Activated CD8-positive, alpha-beta T cell treated with anti-CD3 and anti-CD28 coated beads for 36 hours (primary cell): ENCODE measurements around the gene CYP3A4. TPM values are rescaled to one million over a fixed set of nuclear protein-coding genes. Genes with fewer than 3 reads are reported as not detected.

Experiments
- ATAC-seq: fragments of 200-7000 bp; cut with Tn5 transposase; one replicate; pipeline ENCODE4 v1.10.0; 2021; ENCODE audit warnings: mild to moderate bottlenecking, moderate library complexity
- CTCF ChIA-PET: fragments of 350-600 bp; sonication (Branson Sonifier 250); formaldehyde crosslinking; loops from one replicate; lab custom pipeline; 2021; ENCODE audit warnings: antibody characterized with exemption; lab: Charles Lee
- POLR2A ChIA-PET: fragments of 350-600 bp; sonication (Branson Sonifier 250); formaldehyde crosslinking; loops from one replicate; lab custom pipeline; 2021; ENCODE audit warnings: antibody characterized with exemption; lab: Charles Lee
- DNase-seq: peaks from one replicate; pipeline ENCODE4 v3.0.0-alpha.2; 2020
- H3K27ac Mint-ChIP-seq: one replicate; pipeline ENCODE4 v1.8.0; 2021; ENCODE audit warnings: mild to moderate bottlenecking, mixed read lengths
- H3K27me3 Mint-ChIP-seq: one replicate; pipeline ENCODE4 v1.8.0; 2021; ENCODE audit warnings: mixed read lengths
- H3K36me3 Mint-ChIP-seq: one replicate; pipeline ENCODE4 v1.8.0; 2021; ENCODE audit warnings: low read depth, mixed read lengths
- H3K4me1 Mint-ChIP-seq: one replicate; pipeline ENCODE4 v1.8.0; 2021; ENCODE audit warnings: low read depth, mixed read lengths
- H3K4me3 Mint-ChIP-seq: one replicate; pipeline ENCODE4 v1.8.0; 2021; ENCODE audit warnings: mild to moderate bottlenecking, moderate library complexity, mixed read lengths
- H3K9me3 Mint-ChIP-seq: one replicate; pipeline ENCODE4 v1.8.0; 2021; ENCODE audit warnings: mixed read lengths
- intact Hi-C: fragments of 100-400 bp; cut with micrococcal nuclease; formaldehyde crosslinking; loops from one replicate; pipeline ENCODE4 v1.10.0; 2022
- total RNA-seq, 2 experiments: library from RNA; stranded (reverse); gene quantifications; one replicate each; pipeline ENCODE4 v1.2.3, GENCODE V29; 2021
- TF ChIP-seq, protein P1 (sequence below): fragments of 200-600 bp; IDR thresholded peaks from one replicate; pipeline ENCODE4 v1.8.0; 2022; ENCODE audit warnings: antibody characterized with exemption, mild to moderate bottlenecking

CYP3A4 gene
- total RNA-seq, 2 experiments from 2014 or later, result not detected

DNA sequence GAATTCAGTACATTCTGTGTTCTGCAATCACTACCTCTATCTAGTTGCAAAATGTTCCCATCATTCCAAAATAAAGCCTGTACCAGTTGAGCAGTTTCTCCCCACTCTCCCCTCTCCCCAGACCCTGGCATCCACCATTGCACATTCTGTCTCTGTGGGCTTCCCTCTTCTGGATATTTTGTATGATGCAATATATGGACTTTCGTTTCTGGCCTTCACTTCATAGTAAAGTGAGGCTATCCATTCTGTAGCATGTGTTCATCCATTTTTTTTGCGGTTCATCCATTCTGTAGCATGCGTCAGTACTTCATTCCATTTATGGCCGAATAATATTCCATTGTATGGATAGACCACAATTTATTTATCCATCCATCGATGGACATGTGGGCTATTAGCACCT lies 9.5 kb upstream of the CYP3A4 start:
- Mint-ChIP-seq H3K9me3 (peaks cover 5% of the 10 kb centered on the region), H3K4me3 (no peak overlapping the region), H3K36me3 (peaks cover 8% of the 10 kb centered on the region), H3K27ac (no peak overlapping the region), H3K4me1 (peaks cover 18% of the 10 kb centered on the region), H3K27me3 (peaks cover 6% of the 10 kb centered on the region)
- intact Hi-C loops, result no loop called here
- no peak for ATAC-seq
- TF ChIP-seq, protein P1, sequence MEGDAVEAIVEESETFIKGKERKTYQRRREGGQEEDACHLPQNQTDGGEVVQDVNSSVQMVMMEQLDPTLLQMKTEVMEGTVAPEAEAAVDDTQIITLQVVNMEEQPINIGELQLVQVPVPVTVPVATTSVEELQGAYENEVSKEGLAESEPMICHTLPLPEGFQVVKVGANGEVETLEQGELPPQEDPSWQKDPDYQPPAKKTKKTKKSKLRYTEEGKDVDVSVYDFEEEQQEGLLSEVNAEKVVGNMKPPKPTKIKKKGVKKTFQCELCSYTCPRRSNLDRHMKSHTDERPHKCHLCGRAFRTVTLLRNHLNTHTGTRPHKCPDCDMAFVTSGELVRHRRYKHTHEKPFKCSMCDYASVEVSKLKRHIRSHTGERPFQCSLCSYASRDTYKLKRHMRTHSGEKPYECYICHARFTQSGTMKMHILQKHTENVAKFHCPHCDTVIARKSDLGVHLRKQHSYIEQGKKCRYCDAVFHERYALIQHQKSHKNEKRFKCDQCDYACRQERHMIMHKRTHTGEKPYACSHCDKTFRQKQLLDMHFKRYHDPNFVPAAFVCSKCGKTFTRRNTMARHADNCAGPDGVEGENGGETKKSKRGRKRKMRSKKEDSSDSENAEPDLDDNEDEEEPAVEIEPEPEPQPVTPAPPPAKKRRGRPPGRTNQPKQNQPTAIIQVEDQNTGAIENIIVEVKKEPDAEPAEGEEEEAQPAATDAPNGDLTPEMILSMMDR, result no peak
- ChIA-PET POLR2A (no interaction called here), CTCF (no interaction called here)
- no peak for DNase-seq

DNA sequence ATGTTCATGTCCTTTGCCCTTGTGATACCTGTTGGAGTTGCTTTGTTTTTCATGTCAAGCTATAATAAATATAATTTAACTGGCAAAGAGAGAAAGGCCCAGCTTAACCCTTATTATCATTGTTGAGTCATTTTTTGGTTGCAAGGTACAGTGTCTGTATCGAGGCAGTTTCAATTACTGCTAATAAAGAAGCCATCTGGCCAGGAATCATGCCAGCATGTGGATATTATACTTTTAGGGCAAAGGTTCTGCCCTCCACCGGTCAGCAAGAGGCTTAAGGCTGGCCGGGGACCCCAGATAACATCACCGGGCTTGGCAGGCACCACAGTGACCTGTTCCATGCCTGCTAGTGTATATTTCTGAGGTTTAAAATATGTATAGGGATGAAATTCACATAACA lies 9.0 kb upstream of the CYP3A4 start:
- Mint-ChIP-seq H3K4me3 (no peak overlapping the region), H3K27me3 (peaks cover 6% of the 10 kb centered on the region), H3K36me3 (peaks cover 8% of the 10 kb centered on the region), H3K9me3 (peaks cover 5% of the 10 kb centered on the region), H3K27ac (no peak overlapping the region), H3K4me1 (peaks cover 23% of the 10 kb centered on the region)
- ATAC-seq, result no peak
- CTCF ChIA-PET, result no interaction called here
- TF ChIP-seq, protein P1, result no peak
- DNase-seq, result no peak
- POLR2A ChIA-PET, result no interaction called here
- intact Hi-C loops, result no loop called here

DNA sequence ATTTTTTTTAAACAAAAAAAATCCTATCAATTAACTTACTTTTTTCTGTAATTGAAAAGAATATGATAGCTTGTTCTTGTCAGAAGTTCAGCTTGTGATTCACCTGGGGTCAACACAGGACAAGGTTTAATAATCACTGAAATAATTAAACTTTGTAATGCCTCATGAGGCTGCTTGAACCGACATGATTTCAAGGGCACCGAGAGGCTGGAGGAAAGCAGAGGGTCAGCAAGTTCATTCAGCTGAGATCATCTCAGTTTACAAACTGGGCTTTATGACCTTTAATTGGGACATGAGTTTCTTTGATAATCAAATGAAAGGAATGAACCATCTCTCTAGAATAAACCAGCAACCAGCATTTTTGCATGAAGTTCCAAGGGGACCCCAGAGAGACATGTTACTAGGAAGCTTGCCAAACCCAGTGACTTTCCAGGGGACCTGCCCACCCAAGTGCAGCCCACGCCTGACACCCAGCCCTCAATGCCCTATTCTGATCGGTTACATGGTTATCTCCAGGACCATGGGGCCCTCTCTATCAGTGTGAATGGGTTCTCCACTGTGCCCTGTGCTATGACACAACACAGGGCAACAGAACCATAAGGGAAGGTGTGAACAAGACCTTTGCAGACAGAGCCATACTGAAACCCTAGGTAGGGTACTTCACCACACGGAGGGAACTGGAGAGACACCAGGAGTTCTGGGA lies 7.8 kb upstream of the CYP3A4 start:
- no peak for DNase-seq
- ChIA-PET CTCF (no interaction called here), POLR2A (no interaction called here)
- peaks cover 8% of the 10 kb centered on the region for H3K36me3 Mint-ChIP-seq
- peaks cover 5% of the 10 kb centered on the region for H3K9me3 Mint-ChIP-seq
- H3K27me3 Mint-ChIP-seq, result peaks cover 6% of the 10 kb centered on the region
- intact Hi-C loops, result no loop called here
- TF ChIP-seq, protein P1, result no peak
- ATAC-seq, result no peak
- H3K27ac Mint-ChIP-seq, result no peak overlapping the region
- peaks cover 32% of the 10 kb centered on the region for H3K4me1 Mint-ChIP-seq
- H3K4me3 Mint-ChIP-seq, result no peak overlapping the region

DNA sequence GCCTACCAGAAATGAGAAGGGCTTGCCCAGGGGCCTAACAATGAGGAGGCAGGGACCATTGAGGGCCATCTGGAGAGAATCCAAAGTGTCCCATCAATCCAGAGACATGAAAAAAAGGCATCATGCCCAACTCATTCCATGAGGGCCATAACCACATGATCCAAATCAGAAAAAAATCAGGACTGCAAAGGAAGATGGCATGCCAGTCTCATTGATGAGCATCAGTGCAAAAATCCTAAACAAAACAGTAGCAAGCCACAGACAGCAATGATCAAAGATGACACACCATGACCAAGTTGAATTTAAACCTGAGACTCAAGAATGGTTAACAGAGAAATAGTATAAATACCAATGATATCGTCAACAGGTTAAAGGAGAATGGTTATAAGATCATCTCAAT lies 7.0 kb upstream of the CYP3A4 start:
- Mint-ChIP-seq H3K9me3 (peaks cover 5% of the 10 kb centered on the region), H3K27me3 (peaks cover 6% of the 10 kb centered on the region), H3K4me3 (no peak overlapping the region), H3K36me3 (peaks cover 8% of the 10 kb centered on the region), H3K4me1 (peaks cover 34% of the 10 kb centered on the region), H3K27ac (no peak overlapping the region)
- intact Hi-C loops, result no loop called here
- TF ChIP-seq, protein P1, result no peak
- DNase-seq (no peak), ATAC-seq (no peak)
- POLR2A ChIA-PET, result no interaction called here
- CTCF ChIA-PET, result no interaction called here

DNA sequence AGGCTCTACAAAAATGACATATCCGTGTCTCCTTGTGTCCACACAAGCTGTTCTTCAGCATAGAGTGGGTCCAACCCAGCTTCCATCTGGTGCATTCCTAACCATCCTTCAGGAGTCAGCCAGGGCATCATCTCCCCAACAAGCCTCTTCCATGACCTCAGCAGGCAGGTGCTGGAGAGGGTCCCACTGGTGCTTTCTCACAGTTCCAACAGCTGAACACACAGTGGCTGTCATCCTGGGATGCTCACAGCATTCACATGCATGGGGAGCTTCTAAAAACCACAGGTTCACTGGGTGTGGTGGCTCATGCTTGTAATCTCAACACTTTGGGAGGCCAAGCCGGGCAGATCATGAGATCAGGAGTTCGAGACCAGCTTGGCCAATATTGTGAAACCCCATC lies 6.4 kb upstream of the CYP3A4 start:
- peak overlapping the region; percentile 84 for H3K27ac Mint-ChIP-seq
- H3K4me1 Mint-ChIP-seq, result peaks cover 34% of the 10 kb centered on the region
- no peak for ATAC-seq
- no peak overlapping the region for H3K4me3 Mint-ChIP-seq
- ChIA-PET CTCF (no interaction called here), POLR2A (interaction anchor here (2.7 kb wide), 1 partner anchor 166 kb away, joined by 9 read pairs; no protein-coding TSS in a partner anchor)
- DNase-seq, result no peak
- intact Hi-C loops, result no loop called here
- H3K27me3 Mint-ChIP-seq, result peaks cover 3% of the 10 kb centered on the region
- TF ChIP-seq, protein P1, result no peak
- peaks cover 8% of the 10 kb centered on the region for H3K36me3 Mint-ChIP-seq
- peaks cover 3% of the 10 kb centered on the region for H3K9me3 Mint-ChIP-seq
